HL-60 (cell line): Measurements from ENCODE around the gene PPP2R5C.

Source experiments
- DNase-seq, 2 experiments: peaks; one replicate each; pipeline ENCODE4 v3.0.0-alpha.2; 2010 to 2020; ENCODE audit warnings: low read depth in 1 of 2, low spot score in 1 of 2
- H3K27ac ChIP-seq: fragments of 250-450 bp; sonication (Bioruptor Pico); replicated peaks from 2 replicates; pipeline ENCODE4 v1.5.1; 2020; ENCODE audit warnings: mild to moderate bottlenecking, moderate library complexity
- H3K27me3 ChIP-seq: fragments of 250-450 bp; sonication (Bioruptor Pico); 2 replicates; pipeline ENCODE4 v1.5.1; 2021; ENCODE audit warnings: mild to moderate bottlenecking, moderate library complexity; ENCODE audit not compliant: insufficient read depth, poor library complexity, severe bottlenecking
- H3K4me3 ChIP-seq: replicated peaks from 2 replicates; pipeline ENCODE4 v1.5.1; 2011; ENCODE audit warnings: mild to moderate bottlenecking, control low read depth, low read length; ENCODE audit not compliant: insufficient read depth
- CTCF ChIP-seq: IDR thresholded peaks from one replicate; pipeline ENCODE4 v1.5.1; 2011; ENCODE audit warnings: low read length, control low read depth, inconsistent platforms; ENCODE audit not compliant: insufficient read depth
- GABPA ChIP-seq: IDR thresholded peaks from 2 replicates; pipeline ENCODE4 v1.6.1; 2012; ENCODE audit warnings: low read depth
- POLR2AphosphoS5 ChIP-seq: IDR thresholded peaks from 2 replicates; pipeline ENCODE4 v1.6.1; 2012; ENCODE audit warnings: low read depth
- SPI1 ChIP-seq: IDR thresholded peaks from 2 replicates; pipeline ENCODE4 v1.6.1; 2012; ENCODE audit warnings: low read depth, mild to moderate bottlenecking, borderline replicate concordance
- TF ChIP-seq, protein P1 (sequence below): IDR thresholded peaks from 2 replicates; pipeline ENCODE4 v1.6.1; 2012; ENCODE audit warnings: low read depth; ENCODE audit not compliant: insufficient replicate concordance

The PPP2R5C gene

GRCh38 chr14:101926620-101927019 lies 165.1 kb downstream of the PPP2R5C start:
- Histone ChIP-seq H3K27ac (no peak overlapping the region), H3K4me3 (no peak overlapping the region), H3K27me3 (no peaks in the 10 kb centered on the region)
- DNase-seq = no peak
- TF ChIP-seq GABPA = no peak
- no peak for TF ChIP-seq POLR2AphosphoS5
- TF ChIP-seq SPI1 = no peak
- TF ChIP-seq CTCF = no peak
- TF ChIP-seq, protein P1, sequence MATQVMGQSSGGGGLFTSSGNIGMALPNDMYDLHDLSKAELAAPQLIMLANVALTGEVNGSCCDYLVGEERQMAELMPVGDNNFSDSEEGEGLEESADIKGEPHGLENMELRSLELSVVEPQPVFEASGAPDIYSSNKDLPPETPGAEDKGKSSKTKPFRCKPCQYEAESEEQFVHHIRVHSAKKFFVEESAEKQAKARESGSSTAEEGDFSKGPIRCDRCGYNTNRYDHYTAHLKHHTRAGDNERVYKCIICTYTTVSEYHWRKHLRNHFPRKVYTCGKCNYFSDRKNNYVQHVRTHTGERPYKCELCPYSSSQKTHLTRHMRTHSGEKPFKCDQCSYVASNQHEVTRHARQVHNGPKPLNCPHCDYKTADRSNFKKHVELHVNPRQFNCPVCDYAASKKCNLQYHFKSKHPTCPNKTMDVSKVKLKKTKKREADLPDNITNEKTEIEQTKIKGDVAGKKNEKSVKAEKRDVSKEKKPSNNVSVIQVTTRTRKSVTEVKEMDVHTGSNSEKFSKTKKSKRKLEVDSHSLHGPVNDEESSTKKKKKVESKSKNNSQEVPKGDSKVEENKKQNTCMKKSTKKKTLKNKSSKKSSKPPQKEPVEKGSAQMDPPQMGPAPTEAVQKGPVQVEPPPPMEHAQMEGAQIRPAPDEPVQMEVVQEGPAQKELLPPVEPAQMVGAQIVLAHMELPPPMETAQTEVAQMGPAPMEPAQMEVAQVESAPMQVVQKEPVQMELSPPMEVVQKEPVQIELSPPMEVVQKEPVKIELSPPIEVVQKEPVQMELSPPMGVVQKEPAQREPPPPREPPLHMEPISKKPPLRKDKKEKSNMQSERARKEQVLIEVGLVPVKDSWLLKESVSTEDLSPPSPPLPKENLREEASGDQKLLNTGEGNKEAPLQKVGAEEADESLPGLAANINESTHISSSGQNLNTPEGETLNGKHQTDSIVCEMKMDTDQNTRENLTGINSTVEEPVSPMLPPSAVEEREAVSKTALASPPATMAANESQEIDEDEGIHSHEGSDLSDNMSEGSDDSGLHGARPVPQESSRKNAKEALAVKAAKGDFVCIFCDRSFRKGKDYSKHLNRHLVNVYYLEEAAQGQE = no peak

GRCh38 chr14:101927859-101928258 lies 166.3 kb downstream of the PPP2R5C start:
- Histone ChIP-seq H3K27ac (no peak overlapping the region), H3K27me3 (no peaks in the 10 kb centered on the region), H3K4me3 (no peak overlapping the region)
- no peak for TF ChIP-seq SPI1
- TF ChIP-seq, protein P1 = no peak
- no peak for TF ChIP-seq GABPA
- no peak for TF ChIP-seq CTCF
- TF ChIP-seq POLR2AphosphoS5 = no peak
- peak; percentile 22 to 46 for DNase-seq

- TF ChIP-seq CTCF (no peak), SPI1 (no peak), POLR2AphosphoS5 (no peak), GABPA (no peak)
- TF ChIP-seq, protein P1 = no peak
- no peak for DNase-seq
- Histone ChIP-seq H3K27ac (no peak overlapping the region), H3K4me3 (no peak overlapping the region), H3K27me3 (no peaks in the 10 kb centered on the region)
Measured at GRCh38 chr14:101928415-101928841, 166.9 kb downstream of the PPP2R5C start.
